ENCODE measurements around the gene C19orf67. TPM values are rescaled to one million over a fixed set of nuclear protein-coding genes. Genes with fewer than 3 reads are reported as not detected.

Gene C19orf67
- total and polyA plus RNA-seq, 2 of the 13 experiments (the other 11 are each of a cell fraction or from before 2014, with no cell fraction given) = 0.11 to 0.32 TPM

DNA sequence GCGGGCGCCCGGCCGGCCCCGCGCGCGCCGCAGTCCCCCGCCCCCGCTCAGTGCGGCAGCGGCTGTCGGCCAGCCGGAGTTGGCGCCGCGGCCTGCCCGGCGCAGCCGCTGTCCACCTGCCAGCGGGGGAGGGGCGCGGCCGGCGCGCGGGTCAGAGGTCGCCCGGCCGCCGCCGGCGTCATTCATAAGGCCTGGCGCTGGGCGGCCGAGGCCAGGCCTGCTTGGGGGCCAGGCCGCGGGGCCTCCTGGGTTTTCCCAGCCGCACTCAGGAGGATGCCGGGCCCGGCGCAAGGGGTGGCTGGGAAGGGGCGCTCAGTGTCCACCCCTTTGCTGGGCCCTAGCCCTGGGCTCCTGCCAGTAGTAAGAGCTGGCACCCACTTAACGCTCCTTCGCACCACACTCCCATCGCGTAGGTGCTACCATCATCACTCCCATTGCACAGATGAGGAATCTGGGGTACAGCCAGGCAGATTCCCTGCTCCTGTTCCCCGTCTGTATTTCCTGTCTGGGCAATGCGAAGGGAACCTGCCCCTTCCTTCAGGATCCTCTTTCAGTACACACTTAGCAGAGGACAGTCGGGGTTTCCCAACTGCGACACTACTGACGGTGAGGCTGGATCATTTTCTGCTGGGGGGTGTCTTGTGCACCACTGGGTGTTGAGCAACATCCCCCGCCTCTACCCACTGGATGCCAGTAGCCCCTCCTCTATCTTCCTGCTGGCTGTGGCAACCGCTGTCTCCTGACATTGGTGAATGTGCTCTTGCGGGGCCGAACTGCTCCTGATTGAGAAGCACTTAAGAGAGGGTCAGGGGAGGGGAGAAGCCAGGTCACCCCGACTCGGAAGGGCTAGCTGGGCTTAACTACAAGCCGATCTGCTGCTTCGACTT is 32.8 kb upstream of the C19orf67 start (continued):
- TF ChIP-seq ZNF83 (CRISPR knock-in tag; IDR thresholded peaks at IDR 0.05; ENCODE audit: borderline replicate concordance) = no peak
- TF ChIP-seq RFX1 (IDR thresholded peaks at IDR 0.05) = no peak
- peak; percentile 96 for TF ChIP-seq CEBPB (IDR thresholded peaks at IDR 0.05; ENCODE audit: borderline replicate concordance, low read depth, low read length)
- TF ChIP-seq, protein P1, sequence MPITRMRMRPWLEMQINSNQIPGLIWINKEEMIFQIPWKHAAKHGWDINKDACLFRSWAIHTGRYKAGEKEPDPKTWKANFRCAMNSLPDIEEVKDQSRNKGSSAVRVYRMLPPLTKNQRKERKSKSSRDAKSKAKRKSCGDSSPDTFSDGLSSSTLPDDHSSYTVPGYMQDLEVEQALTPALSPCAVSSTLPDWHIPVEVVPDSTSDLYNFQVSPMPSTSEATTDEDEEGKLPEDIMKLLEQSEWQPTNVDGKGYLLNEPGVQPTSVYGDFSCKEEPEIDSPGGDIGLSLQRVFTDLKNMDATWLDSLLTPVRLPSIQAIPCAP (CRISPR knock-in tag; IDR thresholded peaks at IDR 0.05; ENCODE audit: low read depth) = no peak
- TF ChIP-seq, protein P2, sequence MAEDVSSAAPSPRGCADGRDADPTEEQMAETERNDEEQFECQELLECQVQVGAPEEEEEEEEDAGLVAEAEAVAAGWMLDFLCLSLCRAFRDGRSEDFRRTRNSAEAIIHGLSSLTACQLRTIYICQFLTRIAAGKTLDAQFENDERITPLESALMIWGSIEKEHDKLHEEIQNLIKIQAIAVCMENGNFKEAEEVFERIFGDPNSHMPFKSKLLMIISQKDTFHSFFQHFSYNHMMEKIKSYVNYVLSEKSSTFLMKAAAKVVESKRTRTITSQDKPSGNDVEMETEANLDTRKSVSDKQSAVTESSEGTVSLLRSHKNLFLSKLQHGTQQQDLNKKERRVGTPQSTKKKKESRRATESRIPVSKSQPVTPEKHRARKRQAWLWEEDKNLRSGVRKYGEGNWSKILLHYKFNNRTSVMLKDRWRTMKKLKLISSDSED (CRISPR knock-in tag; IDR thresholded peaks at IDR 0.05) = peak; percentile 65; the same call in 1 of the 2 replicates
- peak; percentile 52; the same call in 1 of the 2 replicates for TF ChIP-seq ELF1 (CRISPR knock-in tag; IDR thresholded peaks at IDR 0.05)
- TF ChIP-seq RAD51 (IDR thresholded peaks at IDR 0.05; ENCODE audit: borderline replicate concordance) = no peak
- TF ChIP-seq ZNF782 (CRISPR knock-in tag; IDR thresholded peaks at IDR 0.05; ENCODE audit: borderline replicate concordance) = no peak
- TF ChIP-seq, protein P3, sequence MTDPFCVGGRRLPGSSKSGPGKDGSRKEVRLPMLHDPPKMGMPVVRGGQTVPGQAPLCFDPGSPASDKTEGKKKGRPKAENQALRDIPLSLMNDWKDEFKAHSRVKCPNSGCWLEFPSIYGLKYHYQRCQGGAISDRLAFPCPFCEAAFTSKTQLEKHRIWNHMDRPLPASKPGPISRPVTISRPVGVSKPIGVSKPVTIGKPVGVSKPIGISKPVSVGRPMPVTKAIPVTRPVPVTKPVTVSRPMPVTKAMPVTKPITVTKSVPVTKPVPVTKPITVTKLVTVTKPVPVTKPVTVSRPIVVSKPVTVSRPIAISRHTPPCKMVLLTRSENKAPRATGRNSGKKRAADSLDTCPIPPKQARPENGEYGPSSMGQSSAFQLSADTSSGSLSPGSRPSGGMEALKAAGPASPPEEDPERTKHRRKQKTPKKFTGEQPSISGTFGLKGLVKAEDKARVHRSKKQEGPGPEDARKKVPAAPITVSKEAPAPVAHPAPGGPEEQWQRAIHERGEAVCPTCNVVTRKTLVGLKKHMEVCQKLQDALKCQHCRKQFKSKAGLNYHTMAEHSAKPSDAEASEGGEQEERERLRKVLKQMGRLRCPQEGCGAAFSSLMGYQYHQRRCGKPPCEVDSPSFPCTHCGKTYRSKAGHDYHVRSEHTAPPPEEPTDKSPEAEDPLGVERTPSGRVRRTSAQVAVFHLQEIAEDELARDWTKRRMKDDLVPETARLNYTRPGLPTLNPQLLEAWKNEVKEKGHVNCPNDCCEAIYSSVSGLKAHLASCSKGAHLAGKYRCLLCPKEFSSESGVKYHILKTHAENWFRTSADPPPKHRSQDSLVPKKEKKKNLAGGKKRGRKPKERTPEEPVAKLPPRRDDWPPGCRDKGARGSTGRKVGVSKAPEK (CRISPR knock-in tag; IDR thresholded peaks at IDR 0.05; ENCODE audit: borderline replicate concordance) = no peak
- TF ChIP-seq, protein P4, sequence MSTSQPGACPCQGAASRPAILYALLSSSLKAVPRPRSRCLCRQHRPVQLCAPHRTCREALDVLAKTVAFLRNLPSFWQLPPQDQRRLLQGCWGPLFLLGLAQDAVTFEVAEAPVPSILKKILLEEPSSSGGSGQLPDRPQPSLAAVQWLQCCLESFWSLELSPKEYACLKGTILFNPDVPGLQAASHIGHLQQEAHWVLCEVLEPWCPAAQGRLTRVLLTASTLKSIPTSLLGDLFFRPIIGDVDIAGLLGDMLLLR (CRISPR knock-in tag; IDR thresholded peaks at IDR 0.05) = no peak
- TF ChIP-seq HOXA9 (CRISPR knock-in tag; IDR thresholded peaks at IDR 0.05; ENCODE audit: borderline replicate concordance) = no peak
- TF ChIP-seq MEF2D (CRISPR knock-in tag; IDR thresholded peaks at IDR 0.05) = peak; percentile 51; the same call in 1 of the 2 replicates
- no peak for TF ChIP-seq SNAI1 (CRISPR knock-in tag; IDR thresholded peaks at IDR 0.05; ENCODE audit: borderline replicate concordance)
- TF ChIP-seq, protein P5, sequence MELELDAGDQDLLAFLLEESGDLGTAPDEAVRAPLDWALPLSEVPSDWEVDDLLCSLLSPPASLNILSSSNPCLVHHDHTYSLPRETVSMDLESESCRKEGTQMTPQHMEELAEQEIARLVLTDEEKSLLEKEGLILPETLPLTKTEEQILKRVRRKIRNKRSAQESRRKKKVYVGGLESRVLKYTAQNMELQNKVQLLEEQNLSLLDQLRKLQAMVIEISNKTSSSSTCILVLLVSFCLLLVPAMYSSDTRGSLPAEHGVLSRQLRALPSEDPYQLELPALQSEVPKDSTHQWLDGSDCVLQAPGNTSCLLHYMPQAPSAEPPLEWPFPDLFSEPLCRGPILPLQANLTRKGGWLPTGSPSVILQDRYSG (CRISPR knock-in tag; IDR thresholded peaks at IDR 0.05) = 0 out of 2 replicates have a peak, but pooled peaks have one; percentile 24
- no peak; the same call in 1 of the 2 replicates for TF ChIP-seq MAZ (IDR thresholded peaks at IDR 0.05; ENCODE audit: borderline replicate concordance, low read depth, low read length)
- peak; percentile 37; the same call in 1 of the 2 replicates for TF ChIP-seq MAZ (CRISPR knock-in tag; IDR thresholded peaks at IDR 0.05; ENCODE audit: low read depth)
- TF ChIP-seq ATF1 (CRISPR knock-in tag; IDR thresholded peaks at IDR 0.05) = no peak
- peak; percentile 15; the same call in 1 of the 2 replicates for TF ChIP-seq HOXA3 (CRISPR knock-in tag; IDR thresholded peaks at IDR 0.05)
- TF ChIP-seq MAFG (CRISPR knock-in tag; IDR thresholded peaks at IDR 0.05) = no peak
- TF ChIP-seq NR2F1 (CRISPR knock-in tag; IDR thresholded peaks at IDR 0.05) = peak; percentile 16 to 88; a peak in 3 of 4 replicates
- no peak for TF ChIP-seq SRY (CRISPR knock-in tag; IDR thresholded peaks at IDR 0.05)
- TF ChIP-seq ZNF556 (CRISPR knock-in tag; IDR thresholded peaks at IDR 0.05; ENCODE audit: borderline replicate concordance) = 0 out of 2 replicates have a peak, but pooled peaks have one; percentile 13
- TF ChIP-seq HIVEP1 (CRISPR knock-in tag; IDR thresholded peaks at IDR 0.05) = peak; percentile 77; the same call in 1 of the 2 replicates
